Measurements from ENCODE around the gene POLR2C. TPM values are rescaled to one million over a fixed set of nuclear protein-coding genes. Genes with fewer than 3 reads are reported as not detected.

Gene POLR2C
- total RNA-seq, 2 donors from 2014 or later = 55.7 to 56.0 TPM

GRCh38 chr16:57470711-57471110, 8.2 kb downstream of the POLR2C start:
- peak; percentile 81 for DNase-seq
- TF ChIP-seq CTCF (IDR thresholded peaks at IDR 0.05) = no peak
- Histone ChIP-seq H3K4me1 (peaks cover 11% of the 10 kb centered on the region), H3K9ac (ENCODE audit: low read depth in 2 of 2, low read length in 2 of 2) (peak overlapping the region in 1 of 2 donors; percentile 14), H3K4me3 (no peak overlapping the region), H3K36me3 (peaks cover 17% of the 10 kb centered on the region), H3K27me3 (no peaks in the 10 kb centered on the region), H3K9me3 (no peaks in the 10 kb centered on the region), H3K27ac (peak overlapping the region; percentile 62)
- intact Hi-C loops (cut with DNase I) = no loop called here

GRCh38 chr16:57471209-57471608, 8.7 kb downstream of the POLR2C start:
- Histone ChIP-seq H3K9ac (ENCODE audit: low read depth in 2 of 2, low read length in 2 of 2) (peak overlapping the region in 1 of 2 donors; percentile 14), H3K4me1 (peaks cover 11% of the 10 kb centered on the region), H3K4me3 (no peak overlapping the region), H3K27ac (peak overlapping the region; percentile 62), H3K27me3 (no peaks in the 10 kb centered on the region), H3K36me3 (peaks cover 15% of the 10 kb centered on the region), H3K9me3 (no peaks in the 10 kb centered on the region)
- no peak for DNase-seq
- no peak for TF ChIP-seq CTCF (IDR thresholded peaks at IDR 0.05)
- intact Hi-C loops (cut with DNase I) = no loop called here

- DNase-seq = peak; percentile 71
- intact Hi-C loops (cut with DNase I) = no loop called here
- no peak overlapping the region for H3K4me3 ChIP-seq
- H3K9me3 ChIP-seq = no peaks in the 10 kb centered on the region
- H3K27me3 ChIP-seq = no peaks in the 10 kb centered on the region
- TF ChIP-seq CTCF (IDR thresholded peaks at IDR 0.05) = no peak
- H3K4me1 ChIP-seq = peaks cover 16% of the 10 kb centered on the region
- H3K27ac ChIP-seq = peak overlapping the region; percentile 62
- peaks cover 9% of the 10 kb centered on the region for H3K36me3 ChIP-seq
- H3K9ac ChIP-seq (ENCODE audit: low read depth in 2 of 2, low read length in 2 of 2) = peak overlapping the region in 1 of 2 donors; percentile 41
These were observed 9.6 kb downstream of the POLR2C start for GRCh38 chr16:57471852-57472664.

- intact Hi-C loops (cut with DNase I) = no loop called here
- Histone ChIP-seq H3K27me3 (no peaks in the 10 kb centered on the region), H3K36me3 (peaks cover 9% of the 10 kb centered on the region), H3K9ac (ENCODE audit: low read depth in 2 of 2, low read length in 2 of 2) (peak overlapping the region in 1 of 2 donors; percentile 41), H3K9me3 (no peaks in the 10 kb centered on the region), H3K27ac (peak overlapping the region; percentile 62), H3K4me3 (no peak overlapping the region), H3K4me1 (peaks cover 16% of the 10 kb centered on the region)
- no peak for DNase-seq
- TF ChIP-seq CTCF (IDR thresholded peaks at IDR 0.05) = no peak
These were observed 10.2 kb downstream of the POLR2C start for GRCh38 chr16:57472665-57473060.

- Histone ChIP-seq H3K9me3 (no peaks in the 10 kb centered on the region), H3K27ac (no peak overlapping the region), H3K4me3 (no peak overlapping the region), H3K9ac (ENCODE audit: low read depth in 2 of 2, low read length in 2 of 2) (no peak overlapping the region), H3K27me3 (no peaks in the 10 kb centered on the region), H3K4me1 (peaks cover 16% of the 10 kb centered on the region), H3K36me3 (peaks cover 9% of the 10 kb centered on the region)
- intact Hi-C loops (cut with DNase I) = no loop called here
- TF ChIP-seq CTCF (IDR thresholded peaks at IDR 0.05) = no peak
- no peak for DNase-seq
These were observed 10.8 kb downstream of the POLR2C start for GRCh38 chr16:57473176-57473840.

All from colonic mucosa (tissue), 4 donors.